ENCODE results near the gene KLF3. TPM values are rescaled to one million over a fixed set of nuclear protein-coding genes. Genes with fewer than 3 reads are reported as not detected.

The KLF3 gene
- total RNA-seq, 4 donors from 2014 or later, result 131 to 224 (median 142) TPM

DNA sequence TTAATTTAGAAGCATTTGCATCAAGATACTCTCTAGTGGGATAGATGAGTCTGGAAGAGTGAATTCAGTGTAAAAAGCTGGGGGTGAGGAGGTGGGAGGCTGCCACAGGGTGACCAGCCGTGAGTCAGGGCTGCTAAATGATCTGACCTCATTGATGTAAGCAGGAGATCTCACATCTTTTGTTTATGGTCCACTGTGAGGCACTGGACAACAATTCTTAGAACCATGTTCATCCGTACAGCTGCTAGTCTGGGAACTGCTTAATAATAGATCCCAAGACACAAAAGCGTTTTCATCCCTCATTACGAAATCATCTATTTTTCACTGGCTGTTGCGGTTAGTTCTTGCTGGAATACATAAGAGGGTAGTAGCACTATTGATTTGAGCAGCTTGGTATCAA is 14.1 kb downstream of the KLF3 start:
- whole genome bisulfite sequencing, 2 donors, result 31 to 42% methylated on average over 5 of the region's 5 CpGs
- no peak overlapping the region for H3K4me3 ChIP-seq (ENCODE audit: low read depth, poor library complexity, severe bottlenecking)
- intact Hi-C loops (cut with DNase I; ENCODE audit: low total_unique reads), result loop anchor here (5.0 kb wide), 3 partner anchors 361 to 611 kb away; no protein-coding TSS in a partner anchor
- TF ChIP-seq, protein P1, sequence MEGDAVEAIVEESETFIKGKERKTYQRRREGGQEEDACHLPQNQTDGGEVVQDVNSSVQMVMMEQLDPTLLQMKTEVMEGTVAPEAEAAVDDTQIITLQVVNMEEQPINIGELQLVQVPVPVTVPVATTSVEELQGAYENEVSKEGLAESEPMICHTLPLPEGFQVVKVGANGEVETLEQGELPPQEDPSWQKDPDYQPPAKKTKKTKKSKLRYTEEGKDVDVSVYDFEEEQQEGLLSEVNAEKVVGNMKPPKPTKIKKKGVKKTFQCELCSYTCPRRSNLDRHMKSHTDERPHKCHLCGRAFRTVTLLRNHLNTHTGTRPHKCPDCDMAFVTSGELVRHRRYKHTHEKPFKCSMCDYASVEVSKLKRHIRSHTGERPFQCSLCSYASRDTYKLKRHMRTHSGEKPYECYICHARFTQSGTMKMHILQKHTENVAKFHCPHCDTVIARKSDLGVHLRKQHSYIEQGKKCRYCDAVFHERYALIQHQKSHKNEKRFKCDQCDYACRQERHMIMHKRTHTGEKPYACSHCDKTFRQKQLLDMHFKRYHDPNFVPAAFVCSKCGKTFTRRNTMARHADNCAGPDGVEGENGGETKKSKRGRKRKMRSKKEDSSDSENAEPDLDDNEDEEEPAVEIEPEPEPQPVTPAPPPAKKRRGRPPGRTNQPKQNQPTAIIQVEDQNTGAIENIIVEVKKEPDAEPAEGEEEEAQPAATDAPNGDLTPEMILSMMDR (IDR thresholded peaks at IDR 0.05), result no peak
- TF ChIP-seq POLR2A (IDR thresholded peaks at IDR 0.05), result no peak
- no peak for DNase-seq (ENCODE audit: low spot score in 2 of 2)

DNA sequence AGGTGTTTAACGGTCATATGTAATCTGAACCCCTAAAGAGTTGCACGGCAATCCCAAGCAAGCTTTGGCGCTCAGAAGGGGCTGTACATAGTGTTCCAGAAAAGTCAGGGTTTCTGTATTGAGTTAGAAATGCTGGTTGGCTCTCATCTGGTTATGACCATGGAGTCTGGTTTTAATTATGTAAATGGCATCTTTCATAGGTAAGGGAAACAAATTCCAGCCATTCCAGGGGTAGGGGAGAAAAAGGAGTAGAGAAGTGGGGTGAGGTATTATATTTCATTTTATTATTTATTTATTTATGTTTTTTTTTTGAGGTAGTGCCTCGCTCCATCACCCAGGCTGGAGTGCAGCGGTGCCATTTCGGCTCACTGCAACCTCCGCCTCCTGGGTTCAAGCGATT is 15.9 kb downstream of the KLF3 start:
- no peak overlapping the region for H3K4me3 ChIP-seq (ENCODE audit: low read depth, poor library complexity, severe bottlenecking)
- intact Hi-C loops (cut with DNase I; ENCODE audit: low total_unique reads), result loop anchor here (5.0 kb wide), 3 partner anchors 363 to 613 kb away; no protein-coding TSS in a partner anchor
- TF ChIP-seq, protein P1 (IDR thresholded peaks at IDR 0.05), result no peak
- no peak for TF ChIP-seq POLR2A (IDR thresholded peaks at IDR 0.05)
- DNase-seq (ENCODE audit: low spot score in 2 of 2), result no peak
- WGBS, 2 donors, result 85 to 89% methylated on average over 8 of the region's 8 CpGs

DNA sequence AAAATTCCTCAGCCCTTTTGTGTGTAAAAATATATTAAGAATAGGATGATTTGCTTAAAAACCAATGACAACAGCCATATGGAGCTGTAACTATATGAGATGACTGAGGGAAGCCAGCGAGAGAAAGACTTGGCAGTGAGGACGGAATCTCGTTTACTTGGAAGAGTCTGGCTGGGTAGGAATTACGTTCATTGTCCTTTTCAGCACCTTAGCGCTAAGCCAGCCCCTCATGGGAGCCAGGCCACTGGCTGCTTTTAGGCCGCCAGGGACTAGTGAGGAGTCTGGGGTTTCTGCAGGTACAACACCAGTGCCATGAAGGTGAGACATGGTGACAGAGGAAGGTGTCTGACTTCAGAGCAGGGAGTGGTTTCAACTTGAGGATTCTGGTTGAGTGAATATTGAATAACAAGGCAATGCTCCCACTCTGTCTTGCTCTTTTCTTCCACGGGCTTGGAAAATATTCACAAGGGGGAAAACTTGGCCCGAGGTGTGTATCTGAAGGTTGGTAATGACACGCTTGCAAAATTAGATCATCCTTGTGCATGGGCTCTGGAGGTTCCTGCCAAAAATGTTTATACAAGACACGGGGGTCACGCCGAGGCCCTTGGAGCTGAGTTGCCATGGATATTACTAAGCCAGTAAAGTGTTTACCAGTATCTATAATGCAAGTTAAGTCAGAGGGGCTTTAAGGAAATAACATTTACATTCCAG is 17.4 kb downstream of the KLF3 start:
- no peak overlapping the region for H3K4me3 ChIP-seq (ENCODE audit: low read depth, poor library complexity, severe bottlenecking)
- TF ChIP-seq, protein P1 (IDR thresholded peaks at IDR 0.05), result no peak
- TF ChIP-seq POLR2A (IDR thresholded peaks at IDR 0.05), result no peak
- 55 to 61% methylated on average over 12 of the region's 12 CpGs for WGBS, 2 donors
- intact Hi-C loops (cut with DNase I; ENCODE audit: low total_unique reads), result no loop called here
- no peak for DNase-seq (ENCODE audit: low spot score in 2 of 2)

DNA sequence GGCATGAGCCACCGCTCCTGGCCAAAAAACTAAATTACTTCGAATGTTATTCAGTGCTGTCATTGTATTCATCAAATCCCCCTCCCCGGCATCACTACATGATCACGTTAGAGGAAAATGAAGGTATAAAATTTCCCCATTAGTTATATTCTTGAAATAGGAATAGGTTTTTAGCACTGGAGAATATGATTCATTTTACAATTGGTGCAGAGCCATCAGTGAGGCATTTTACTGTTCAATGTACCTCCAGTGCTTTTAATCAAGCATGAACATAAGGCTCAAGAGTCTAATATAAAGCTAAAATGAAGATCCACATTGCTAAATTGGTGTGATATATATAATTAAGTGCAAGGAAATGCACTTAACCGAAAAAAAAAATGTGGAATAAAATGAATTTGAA is 18.3 kb downstream of the KLF3 start:
- no peak for DNase-seq (ENCODE audit: low spot score in 2 of 2)
- TF ChIP-seq POLR2A (IDR thresholded peaks at IDR 0.05), result no peak
- TF ChIP-seq, protein P1 (IDR thresholded peaks at IDR 0.05), result no peak
- WGBS, 2 donors, result 73% methylated on average over 5 of the region's 5 CpGs
- no peak overlapping the region for H3K4me3 ChIP-seq (ENCODE audit: low read depth, poor library complexity, severe bottlenecking)
- intact Hi-C loops (cut with DNase I; ENCODE audit: low total_unique reads), result no loop called here

DNA sequence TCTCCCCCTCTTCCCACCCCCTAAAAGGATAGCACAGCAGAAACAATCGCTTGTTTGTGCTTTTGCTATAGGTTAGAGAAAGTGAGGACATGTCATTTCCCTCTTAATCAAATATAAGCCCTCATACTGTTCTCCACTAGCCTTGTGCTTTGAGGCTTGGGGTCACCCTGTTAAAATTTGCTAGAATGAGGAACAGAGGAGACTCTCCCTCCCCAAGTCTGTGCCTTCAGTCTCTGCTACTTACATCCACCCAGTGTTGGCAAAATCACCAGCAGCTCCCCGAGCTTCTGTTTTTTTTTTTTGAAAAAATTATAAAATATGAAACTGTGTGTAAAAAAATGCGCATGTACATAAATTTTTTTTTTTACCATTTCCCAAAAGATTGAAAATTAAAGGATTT is 19.3 kb downstream of the KLF3 start:
- intact Hi-C loops (cut with DNase I; ENCODE audit: low total_unique reads), result no loop called here
- H3K4me3 ChIP-seq (ENCODE audit: low read depth, poor library complexity, severe bottlenecking), result no peak overlapping the region
- 69% methylated on average over 3 of the region's 3 CpGs for WGBS, 2 donors
- no peak for DNase-seq (ENCODE audit: low spot score in 2 of 2)
- TF ChIP-seq, protein P1 (IDR thresholded peaks at IDR 0.05), result no peak
- TF ChIP-seq POLR2A (IDR thresholded peaks at IDR 0.05), result no peak

DNA sequence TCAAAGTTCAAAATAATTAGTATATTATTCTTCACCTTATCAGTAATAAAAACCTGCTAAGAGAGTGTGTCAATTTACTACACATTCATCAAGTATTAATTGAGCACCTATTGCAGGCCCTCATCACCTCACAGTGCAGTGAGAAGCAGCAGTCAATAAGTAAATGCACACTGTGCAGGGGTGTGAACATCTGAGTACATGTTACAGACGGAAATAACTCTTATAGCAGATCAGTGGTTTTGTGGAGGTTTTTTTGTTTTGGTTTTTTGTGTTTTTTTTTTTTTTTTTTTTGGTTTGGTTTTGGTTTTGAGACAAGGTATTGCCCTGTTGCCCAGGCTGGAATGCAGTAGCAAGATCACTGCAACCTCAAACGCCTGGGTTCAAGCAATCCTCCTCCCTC is 20.3 kb downstream of the KLF3 start:
- intact Hi-C loops (cut with DNase I; ENCODE audit: low total_unique reads), result no loop called here
- no peak overlapping the region for H3K4me3 ChIP-seq (ENCODE audit: low read depth, poor library complexity, severe bottlenecking)
- no peak for DNase-seq (ENCODE audit: low spot score in 2 of 2)
- TF ChIP-seq, protein P1 (IDR thresholded peaks at IDR 0.05), result no peak
- TF ChIP-seq POLR2A (IDR thresholded peaks at IDR 0.05), result no peak
- 81 to 84% methylated on average over 2 of the region's 2 CpGs for WGBS, 2 donors
